CD1c-positive myeloid dendritic cell (primary cell): Measurements from ENCODE around the gene KRT3.

ENCODE experiments used
- DNase-seq: peaks from one replicate; pipeline ENCODE4 v3.0.0-alpha.2; 2016; ENCODE audit errors: extremely low spot score

The KRT3 gene

DNA sequence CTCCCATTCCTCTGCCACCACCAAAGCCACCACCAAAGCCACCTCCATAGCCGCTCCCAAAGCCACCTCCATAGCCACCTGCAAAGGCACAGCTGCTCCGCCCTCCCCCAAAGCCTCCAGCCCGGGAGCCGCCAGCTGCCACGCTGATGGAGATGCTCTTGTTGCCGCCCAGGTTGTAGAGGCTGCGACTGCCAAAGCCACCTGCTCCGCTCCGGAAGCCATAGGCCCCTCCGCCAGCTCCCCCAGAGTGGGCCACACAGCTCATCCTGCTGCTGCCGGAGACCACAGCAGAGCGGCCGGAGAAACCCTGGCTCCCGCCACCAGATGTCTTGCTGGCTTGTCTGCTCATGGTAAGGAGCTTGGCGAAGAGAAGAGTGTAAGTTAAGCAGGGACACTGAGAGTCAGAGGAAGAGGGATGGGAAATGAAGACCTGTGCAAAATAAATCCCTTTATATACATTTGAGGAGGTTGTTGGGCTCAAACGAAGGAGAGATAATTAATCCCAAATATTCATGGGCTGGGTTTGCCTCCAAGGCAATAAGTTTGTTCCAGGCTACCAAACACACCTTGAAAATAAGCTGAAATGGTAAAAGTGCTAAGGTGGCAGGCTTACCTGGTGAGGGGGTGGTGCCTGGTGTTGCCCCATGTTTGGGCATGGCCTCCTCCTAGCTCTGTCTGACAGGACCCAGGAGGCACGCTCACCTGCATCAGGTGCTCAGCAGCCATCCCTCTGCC lies at the start of gene KRT3:
Gene KRT3 (minus strand): TSS at position 424 of the 735 bp plus-strand sequence. CDS start 75 bp downstream, at position 349.
- DNase-seq, result no peak

DNA sequence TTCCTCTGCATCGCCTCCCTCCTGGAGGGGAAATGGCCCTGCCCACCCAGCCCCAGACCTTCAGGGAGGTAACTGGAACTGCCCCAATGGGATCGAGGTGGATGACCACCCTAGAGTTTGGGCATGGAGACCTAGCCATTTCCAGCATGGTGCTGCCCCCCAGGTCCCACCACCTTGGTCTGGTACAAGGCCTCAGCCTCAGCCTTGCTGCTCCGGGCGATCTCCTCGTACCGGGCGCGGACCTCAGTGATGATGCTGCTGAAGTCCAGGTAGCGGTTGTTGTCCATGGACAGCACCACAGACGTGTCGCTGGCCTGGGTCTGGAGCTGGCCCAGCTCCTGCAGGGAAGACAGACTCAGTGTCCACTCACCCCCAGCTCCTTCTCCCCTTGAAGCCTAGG lies 48.5 kb upstream of the KRT3 start:
- no peak for DNase-seq

DNA sequence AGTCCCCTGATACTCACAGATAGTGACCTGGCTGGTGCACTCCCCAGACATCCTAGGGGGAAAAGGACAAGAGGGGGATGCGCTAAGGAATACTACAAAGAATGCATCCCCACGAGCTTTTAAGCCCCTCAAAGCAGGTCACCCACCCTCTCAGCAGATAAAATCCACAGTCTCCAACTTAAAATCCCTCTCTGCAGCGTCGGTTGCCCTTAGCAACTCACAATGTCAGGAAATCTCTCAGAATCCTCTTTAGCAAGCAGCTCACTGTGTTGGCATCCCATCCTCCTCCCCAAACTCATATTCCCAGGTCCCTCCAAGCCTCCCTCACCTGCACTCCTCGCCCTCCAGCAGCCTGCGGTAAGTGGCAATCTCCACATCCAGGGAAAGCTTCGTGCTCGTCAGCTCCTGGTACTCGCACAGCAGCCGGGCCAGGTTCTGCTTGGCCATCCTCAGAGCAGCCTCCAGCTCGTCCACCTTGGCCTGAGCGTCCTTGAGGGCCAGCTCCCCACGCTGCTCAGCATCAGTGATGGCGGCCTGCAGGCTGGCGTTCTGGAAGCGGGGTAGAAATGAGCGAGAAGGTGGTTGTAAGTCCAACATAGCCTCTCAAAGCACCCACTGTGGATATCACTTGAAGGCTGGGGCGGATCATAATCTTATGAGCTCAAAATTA lies 43.7 kb upstream of the KRT3 start:
- no peak for DNase-seq

DNA sequence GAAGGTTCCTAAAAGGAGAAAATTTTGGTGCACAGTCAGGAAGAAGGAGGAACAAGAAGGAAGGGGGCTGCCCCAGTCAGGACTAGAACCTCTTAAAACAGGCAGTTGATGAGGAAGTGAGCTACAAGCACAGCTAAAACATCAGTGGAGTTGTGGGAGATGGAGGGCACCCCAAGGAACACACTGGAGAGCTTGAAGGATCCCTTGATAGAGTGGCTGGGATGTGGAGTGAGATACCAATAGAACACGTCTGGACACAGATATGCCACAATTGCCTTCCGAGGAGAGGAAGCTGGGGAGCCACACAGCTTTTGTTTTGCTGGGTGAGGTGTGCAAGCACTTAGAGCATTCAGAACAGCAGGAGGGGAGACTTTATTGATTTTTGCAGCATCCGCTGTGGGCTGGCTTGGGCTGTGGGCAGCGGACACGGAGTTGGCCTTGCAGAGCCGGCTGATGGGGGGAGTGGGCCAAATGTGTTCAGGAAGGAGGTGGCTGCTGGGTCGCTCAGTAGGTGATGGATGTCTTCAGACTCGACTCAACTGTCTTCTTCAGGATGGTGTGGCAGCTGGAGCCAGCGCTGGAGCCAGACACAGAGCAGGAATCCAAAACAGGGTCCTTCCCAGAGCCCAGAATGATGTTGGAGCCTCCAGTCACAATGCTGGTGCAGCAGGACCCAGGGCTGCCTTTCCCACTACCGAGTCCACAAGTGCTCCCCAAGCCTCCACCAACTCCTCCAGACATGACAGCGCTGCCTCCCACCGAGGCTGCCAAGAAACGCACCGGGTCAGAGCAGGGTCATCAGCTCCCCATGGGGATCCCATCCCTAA lies 42.9 kb upstream of the KRT3 start:
- DNase-seq, result peak; percentile 68

DNA sequence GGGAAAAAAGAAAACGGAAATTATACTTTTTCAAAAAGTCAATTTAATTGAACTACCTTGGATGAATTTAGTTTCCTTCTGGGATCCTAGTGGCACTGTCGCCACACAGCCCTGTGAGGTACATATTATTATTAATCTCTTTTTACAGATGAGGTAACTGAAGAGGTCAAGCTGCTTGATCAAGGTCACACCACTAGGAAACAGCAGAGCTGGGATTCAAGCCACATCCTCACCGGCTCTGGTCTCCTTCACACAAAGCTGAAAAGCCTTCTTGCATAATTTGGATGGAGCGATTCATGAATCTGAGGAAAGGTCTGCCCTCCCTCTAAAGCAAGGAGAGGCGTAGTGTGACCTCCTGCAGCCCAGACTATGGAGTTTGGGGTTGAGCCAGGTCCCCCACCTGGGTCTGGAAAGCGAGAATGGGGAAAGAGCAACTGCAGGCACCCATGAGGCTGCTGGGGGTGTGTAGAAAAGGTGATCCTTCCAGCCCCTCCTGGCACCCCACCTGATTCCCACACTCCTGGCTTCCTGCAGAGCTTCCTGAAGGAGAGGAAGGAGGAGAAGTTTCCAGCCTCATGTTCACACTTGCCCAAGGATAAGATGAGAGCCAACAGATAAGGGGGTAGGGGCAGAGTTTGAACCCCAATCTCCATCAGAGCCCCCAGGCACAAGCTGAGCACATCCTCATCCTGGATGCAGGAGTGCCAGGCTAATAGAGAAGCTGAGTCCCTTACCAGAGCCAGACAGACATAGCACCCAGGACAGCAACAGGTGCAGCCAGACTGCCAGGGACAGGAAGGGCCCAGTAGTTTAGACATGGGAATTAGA lies 42.1 kb upstream of the KRT3 start:
- no peak for DNase-seq

DNA sequence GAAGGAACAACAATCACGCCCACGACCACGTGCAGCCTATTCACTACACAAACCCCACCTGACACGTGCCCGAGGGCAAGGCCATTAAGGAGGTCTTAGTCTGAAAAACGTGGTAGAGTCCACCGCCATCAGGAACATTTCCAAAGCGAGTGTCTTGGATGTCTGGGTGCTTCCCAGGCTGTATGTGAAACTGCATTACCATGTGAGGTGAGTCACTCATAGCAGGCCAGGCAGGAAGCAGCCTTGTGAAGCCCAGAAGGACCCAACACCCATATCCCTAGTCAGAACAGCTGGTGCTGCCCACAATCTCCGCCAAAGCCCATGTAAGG lies 41.5 kb upstream of the KRT3 start:
- DNase-seq, result peak; percentile 63

DNA sequence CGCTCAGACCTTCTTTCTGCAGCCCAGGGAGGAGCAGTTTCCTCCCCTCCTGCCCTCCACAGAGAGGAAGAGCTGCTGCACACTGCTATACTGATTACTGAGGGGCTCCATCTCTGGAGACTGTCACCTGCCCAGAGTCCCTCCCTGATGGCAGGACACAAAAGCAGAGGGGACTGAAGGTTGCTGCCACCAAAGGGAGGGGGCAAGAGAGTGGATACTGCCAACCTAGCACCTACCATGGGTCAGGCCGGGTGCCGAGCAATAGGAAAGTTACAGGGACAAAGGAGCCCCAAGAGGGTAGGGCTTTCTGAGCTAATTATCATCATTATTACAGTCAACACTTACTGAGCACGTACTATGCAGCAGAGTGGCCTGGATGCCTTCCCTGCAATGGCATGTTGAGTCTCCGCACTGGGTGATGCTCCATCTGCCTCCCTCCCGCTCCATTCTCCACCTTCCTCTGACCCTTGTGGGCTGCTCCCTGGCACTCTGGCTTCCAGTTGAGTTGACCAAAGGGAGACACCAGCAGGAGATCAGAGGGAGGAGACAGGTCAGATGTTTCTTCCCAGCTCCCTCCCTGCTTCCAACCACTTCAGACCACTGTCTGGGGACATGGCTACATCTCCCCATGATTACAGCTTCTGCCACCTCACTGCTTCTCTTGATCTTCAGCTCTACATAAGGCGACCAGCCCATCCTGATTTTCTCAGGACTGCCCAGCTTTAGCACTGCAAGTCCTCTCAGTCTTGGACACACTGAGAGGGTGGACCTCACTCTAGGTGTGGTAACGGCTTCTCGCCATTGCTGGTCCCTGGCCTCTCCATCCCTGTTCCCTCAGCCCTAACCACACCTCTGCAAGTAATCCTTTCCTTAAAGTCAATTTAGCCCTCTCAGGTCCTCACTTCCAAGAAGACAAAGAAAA lies 40.8 kb upstream of the KRT3 start:
- no peak for DNase-seq

DNA sequence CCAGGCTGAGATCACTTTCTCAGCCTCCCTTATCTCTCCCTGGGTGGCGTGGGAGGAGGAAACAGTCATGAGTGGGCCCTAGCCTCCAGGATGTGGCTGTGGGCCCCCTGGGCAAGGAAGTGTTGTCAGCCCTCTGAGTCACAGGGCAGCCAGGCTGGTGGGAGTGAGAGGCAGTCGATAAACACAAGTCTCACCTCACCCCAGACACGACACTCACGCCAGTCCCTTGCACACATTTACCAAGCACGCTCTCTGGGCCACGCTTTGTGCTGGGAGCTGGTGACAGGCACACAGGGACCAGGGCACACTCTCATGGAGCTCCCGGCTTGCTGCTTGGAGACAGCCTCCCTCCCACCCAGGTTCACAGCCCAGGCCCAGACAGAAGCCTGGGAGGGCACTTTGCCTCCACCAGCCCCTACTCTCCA lies 40.1 kb upstream of the KRT3 start:
- peak; percentile 82 for DNase-seq

DNA sequence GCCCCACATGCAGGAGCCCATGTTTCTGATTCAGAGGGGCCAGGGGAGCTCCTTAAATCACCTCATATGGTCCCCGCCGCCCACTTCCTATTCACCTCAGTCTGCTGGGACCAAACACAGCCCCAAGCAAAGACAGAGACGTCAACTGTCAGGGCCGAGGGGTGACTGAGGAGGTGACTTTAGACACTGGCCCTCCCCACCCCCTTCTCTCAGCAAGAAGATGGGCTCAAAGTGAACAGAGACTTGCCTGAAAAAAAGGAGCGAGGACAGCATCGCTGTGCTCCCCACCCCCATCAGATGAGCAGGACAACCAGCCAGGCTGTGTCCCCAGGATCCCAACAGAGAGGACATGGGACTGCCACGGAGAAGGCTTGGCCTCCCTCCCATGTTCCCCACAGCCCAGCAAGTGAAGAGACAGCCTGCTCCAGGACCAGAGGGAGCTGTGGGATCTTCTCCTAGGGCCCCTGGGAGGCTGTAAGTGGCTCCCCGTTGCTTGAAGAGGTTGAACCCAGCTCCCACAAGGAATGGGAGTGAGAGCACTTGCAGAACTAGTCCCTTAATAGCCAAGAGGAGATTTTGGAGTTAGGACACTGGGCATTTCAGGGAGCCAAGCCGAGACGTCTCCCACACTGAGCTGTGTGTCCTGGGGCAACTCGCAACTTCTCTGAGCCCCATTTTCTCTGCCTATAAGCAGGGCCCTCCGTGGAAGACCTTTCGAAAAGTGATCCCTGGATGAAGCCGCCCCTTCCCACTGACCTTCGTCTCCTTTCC lies 39.5 kb upstream of the KRT3 start:
- no peak for DNase-seq

DNA sequence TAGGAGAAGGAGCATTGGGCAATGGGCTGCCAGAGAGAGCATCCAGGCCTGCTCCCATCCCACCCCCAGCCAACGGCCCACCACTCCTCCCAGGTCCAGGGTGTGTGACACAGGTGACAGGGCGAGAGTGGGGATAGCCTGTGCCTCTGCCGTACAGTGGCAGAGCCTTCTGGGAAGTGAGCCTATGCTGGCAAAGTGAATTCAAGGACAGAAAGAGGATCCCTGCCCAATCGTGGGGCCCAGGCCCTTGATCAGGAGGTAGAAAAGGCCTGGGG lies 38.7 kb upstream of the KRT3 start:
- no peak for DNase-seq

DNA sequence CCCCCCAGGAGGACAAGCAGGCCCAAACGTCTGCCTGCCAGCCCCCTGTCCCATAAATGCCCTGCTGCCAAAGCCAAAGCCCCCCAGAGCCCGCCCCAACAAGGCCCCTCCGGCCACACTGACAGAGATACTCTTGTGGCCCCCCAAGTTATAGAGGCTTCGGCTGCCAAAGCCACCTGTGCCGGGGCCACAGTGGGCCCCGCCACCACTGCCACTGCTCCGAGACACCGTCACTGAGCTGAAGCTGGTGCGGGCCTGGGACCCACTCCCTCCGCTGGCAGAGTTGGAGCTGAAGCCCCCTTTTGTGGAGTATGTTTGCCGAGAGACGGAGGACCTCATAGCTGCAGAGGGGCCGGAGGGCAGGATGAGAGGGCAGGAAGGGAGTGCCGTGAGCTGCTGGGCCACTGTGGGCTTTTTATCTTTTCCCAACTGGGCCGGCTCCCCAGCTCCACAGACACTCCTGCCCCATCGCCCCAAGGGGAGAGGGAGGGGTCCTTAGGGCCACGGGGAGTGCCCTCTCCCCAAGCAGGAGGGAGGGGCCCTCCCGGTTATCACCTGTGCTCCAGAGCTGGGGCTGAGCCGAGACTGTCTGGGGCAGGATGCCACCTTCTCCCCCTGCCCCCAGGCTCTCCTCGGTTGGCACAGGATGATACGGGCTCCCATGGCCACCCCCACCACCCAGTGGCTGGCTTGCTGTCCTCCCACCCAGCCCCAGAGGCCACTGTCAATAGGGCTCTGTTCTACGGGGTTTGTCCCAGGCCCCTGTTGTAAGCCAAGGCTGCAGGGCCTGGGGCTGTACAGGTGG lies 38.2 kb upstream of the KRT3 start, which contains the start of gene KRT79:
Gene KRT79 (minus strand): TSS at position 390 of the 805 bp plus-strand sequence. CDS start 51 bp downstream, at position 339.
- no peak for DNase-seq

DNA sequence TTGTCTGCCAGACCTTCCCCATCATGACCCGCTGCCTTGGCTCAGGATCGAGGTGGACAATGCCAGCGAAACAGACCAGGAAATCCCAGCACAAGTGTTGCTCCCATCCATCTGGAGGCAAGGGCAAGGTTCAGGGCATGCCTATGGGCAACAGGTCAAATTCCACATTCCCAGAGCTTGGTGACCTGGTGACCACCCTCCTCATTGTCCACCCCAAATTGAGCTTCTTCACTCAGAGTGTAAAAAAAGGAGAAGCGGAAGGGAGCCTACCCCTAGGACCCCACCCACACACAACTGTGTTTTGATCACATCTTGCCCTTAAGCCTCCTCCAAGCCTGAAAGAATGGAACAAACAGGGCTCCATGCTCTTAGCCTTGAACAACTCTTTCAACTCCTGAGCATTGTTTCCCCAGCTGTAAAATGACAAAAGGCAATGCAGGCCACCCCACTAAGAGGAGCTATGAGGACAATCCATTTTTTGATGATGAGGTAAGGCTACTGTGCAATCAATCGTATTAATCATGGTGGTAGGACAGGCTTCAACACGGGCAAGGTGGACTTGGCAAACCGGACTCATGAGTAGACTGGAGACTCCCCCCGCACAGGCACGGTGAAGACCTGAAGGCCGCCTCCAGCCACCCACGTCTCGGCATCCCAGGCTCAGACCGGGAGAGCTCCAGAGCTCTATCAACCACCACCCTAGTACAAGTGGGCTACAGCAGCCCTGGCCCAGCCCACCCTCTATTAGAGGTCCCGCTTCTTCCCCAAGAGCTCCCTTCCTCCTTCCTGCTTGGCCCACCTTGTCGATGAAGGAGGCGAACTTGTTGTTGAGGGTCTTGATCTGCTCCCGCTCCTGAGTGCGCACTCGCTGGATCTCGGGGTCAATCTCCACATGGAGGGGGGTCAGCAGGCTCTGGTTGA lies 37.3 kb upstream of the KRT3 start:
- peak; percentile 52 for DNase-seq

DNA sequence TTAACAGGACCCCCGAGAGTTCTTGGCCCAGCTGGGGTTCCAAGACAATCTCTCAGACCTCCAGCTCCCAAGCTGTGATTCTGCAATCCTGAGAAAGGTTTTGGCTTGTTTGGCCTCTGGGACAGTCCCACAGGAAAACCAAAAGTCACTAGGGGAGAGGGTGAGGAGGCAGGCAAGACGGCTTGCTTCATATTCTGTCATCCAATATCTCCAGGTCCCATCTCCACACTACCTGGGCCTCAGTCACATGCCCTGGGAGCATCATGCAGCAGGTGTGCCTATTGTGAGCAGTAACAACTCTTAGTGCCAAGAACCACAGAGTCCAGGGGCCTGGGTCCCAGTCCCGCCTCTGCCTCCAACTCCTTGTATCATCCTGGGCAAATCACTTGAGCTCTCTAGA lies 36.5 kb upstream of the KRT3 start:
- no peak for DNase-seq

DNA sequence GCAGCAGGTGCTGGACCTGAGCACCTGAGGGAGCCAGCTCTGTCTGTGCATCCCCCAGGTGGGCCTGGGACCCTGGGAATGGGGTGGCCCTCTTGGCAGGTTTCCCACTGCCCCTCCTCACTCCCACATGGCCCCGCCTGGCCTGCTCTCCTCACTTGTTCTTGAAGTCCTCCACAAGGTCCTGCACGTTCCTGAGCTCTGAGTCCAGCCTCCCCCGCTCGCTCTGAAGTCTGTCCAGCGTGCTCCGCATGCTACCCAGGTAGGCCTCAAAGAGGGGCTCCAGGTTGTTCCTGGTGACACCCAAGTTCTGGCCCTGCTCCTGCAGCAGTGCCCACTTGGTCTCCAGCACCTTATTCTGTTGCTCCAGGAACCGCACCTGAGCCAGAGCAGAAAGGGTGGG lies 35.3 kb upstream of the KRT3 start:
- DNase-seq, result no peak

DNA sequence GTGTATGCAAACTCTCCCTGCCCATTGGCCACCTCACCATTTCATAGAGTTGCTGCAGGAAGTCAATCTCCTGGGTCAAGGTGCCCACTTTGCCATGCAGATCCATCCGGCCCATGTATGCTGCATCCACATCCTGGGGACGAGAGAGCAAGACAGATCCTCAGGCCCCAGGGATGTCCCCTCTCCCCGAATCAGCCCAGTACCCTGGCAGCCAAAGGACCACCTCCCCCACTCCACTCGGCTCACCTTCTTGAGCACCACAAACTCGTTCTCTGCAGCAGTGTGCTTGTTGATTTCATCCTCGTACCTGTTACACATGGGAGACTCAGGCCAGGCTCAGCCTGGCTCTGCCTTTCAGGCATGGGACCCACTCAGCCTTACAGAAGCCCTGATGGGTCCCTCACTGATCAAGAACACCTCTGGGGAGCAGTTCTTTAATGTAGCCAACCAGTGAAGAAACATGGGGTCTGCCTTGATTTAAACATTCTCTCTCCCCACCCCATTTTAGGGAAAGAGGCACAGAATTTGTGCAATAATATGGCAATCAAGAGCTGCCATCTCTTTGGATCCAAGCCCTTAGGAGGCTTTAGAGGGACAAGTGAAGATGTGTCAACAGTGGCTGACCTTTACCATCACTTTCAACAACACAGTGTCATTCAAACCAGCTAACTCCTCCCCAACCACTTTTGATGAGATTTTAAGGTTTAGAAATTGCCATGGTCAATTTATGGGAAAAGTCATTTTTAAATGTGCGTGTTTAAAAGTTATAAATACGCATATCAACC lies 34.3 kb upstream of the KRT3 start:
- DNase-seq, result no peak

DNA sequence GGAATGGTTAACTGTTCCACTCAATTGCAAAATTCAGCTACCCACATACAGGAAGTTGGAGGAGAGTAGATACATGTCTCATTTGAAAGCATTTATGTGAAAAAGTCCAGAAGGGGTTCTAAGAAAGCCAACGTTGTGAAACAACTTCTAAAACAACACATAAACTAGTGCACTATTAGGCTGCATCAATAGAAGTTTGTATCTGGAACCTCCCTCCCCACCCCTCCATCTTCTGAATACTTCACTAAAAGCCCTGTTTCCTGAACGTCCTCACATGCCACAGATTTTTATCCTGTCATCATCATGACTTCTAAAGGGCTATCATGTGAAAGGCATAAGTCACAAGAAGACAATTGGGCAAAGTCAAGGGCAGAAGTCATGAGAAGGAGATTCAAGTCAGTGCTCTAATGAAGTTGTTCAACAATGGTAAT lies 32.7 kb upstream of the KRT3 start:
- DNase-seq, result peak; percentile 59

DNA sequence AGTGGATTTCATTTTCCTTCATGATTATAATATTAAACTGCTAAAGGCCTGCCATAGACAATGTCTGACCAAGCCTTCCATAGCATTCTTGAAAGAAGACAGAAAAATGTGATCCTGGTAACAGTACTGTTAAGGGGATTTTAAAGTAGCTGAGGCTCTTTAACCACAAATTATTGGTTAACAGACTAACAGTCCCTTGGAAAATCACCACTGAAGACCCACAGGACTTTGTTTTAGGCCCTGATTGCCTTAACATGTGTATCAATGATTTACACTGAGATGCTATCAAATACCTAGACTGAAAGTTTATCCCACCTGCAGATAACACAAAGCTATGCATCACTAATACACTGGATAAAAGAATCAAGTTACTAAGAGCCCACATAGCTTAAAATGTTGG lies 32.2 kb upstream of the KRT3 start:
- DNase-seq, result no peak
